Left ventricle myocardium inferior (tissue), 1 donor: ENCODE results near the gene PTPN13. TPM values are rescaled to one million over a fixed set of nuclear protein-coding genes. Genes with fewer than 3 reads are reported as not detected.

ENCODE experiments used
- DNase-seq: peaks from one replicate; pipeline ENCODE4 v3.0.0-alpha.2; 2020
- H3K27ac ChIP-seq: fragments of 200-600 bp; replicated peaks from 2 replicates; pipeline ENCODE4 v1.8.0; 2021
- H3K27me3 ChIP-seq: fragments of 200-600 bp; 2 replicates; pipeline ENCODE4 v1.8.0; 2021; ENCODE audit warnings: low read depth
- H3K36me3 ChIP-seq: fragments of 200-600 bp; 2 replicates; pipeline ENCODE4 v1.8.0; 2021
- H3K4me1 ChIP-seq: fragments of 200-600 bp; 2 replicates; pipeline ENCODE4 v1.8.0; 2021
- H3K4me3 ChIP-seq: fragments of 200-600 bp; 2 replicates; pipeline ENCODE4 v1.8.0; 2021; ENCODE audit warnings: mild to moderate bottlenecking, moderate library complexity
- H3K9me3 ChIP-seq: fragments of 200-600 bp; replicated peaks from 2 replicates; pipeline ENCODE4 v1.8.0; 2021
- CTCF ChIP-seq: fragments of 200-600 bp; IDR thresholded peaks from 2 replicates; pipeline ENCODE4 v1.8.0; 2021; ENCODE audit warnings: antibody characterized with exemption, mild to moderate bottlenecking, borderline replicate concordance
- intact Hi-C: fragments of 100-400 bp; cut with micrococcal nuclease; formaldehyde crosslinking; loops from one replicate; pipeline ENCODE4 v1.11.0; 2022
- total RNA-seq: library from RNA; stranded (reverse); fragmentation: NEBNext Ultra II Directional; extraction: Animal tissue kit (Norgen Biotek cat#: 25700); gene quantifications from one replicate; pipeline ENCODE4 v1.2.1, GENCODE V29; 2021
- donor health status: DM: no; HTN: yes; CAD: no; lungs with severe emphysema.

The PTPN13 gene
- total RNA-seq, 1 donor from 2014 or later, result 3.8 TPM

DNA sequence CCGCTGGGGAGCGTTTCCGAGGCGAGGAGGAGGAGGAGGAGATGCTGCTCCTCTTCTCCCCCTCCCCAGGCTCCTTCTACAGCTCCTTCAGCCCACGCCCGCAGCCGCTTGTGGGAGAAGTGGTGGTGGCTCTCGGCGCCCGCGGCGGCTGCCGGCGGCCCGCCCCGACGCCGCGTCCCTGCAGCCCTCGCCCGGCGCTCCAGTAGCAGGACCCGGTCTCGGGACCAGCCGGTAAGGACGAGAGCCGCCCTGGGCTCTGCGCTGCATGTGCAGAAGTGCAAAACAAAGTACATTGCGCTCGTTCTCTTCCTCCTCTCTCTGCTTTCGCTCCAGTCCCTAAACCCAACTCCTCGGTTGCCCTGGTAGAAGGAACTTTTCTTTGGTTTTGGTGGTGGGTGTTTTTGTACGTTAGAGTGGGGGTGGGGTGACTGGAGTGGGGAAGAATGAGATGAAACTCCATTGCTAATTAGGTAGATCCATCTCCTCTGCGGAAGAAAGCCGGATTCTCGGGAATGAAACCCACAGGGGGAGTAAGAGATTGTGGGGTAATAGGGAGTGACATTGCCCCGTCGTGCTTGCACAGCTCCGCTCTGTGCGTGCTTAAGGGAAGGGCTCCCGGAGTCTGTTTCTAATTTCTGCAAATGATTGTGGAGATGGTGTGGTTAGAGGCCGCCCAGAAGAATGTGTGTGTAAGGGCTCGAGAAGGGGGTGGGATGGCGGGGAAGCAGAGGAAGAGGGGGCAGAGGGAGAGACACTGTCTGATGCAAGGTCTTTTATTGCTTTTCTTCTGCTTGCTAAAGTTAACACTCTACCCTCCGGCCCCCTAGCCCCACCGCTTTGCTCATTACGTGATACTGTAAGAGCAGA, 677 bp downstream of the PTPN13 start:
- DNase-seq, result peak; percentile 34
- intact Hi-C loops, result no loop called here
- Histone ChIP-seq H3K36me3 (no peaks in the 10 kb centered on the region), H3K4me3 (peak overlapping the region; percentile 74), H3K9me3 (no peaks in the 10 kb centered on the region), H3K4me1 (peaks cover 28% of the 10 kb centered on the region), H3K27ac (peak overlapping the region; percentile 82), H3K27me3 (peaks cover 62% of the 10 kb centered on the region)
- TF ChIP-seq CTCF, result no peak

DNA sequence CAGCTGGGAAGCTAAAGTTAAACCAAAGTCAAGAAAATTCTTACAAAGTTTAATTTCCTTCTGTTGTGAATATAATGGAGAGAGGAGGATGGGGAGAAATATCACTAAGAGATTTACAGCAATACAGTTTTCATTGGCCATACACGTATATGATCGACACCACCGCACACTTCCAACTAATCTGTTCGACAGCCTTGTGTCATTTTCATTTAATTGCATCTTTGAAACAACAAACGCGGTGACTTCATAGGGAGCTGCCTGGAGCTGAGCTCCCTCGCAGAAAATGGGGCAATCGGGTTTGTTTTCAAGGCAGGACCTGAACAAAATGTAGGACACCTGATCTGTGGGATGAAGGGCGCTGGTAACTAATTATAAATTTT, 1.3 kb downstream of the PTPN13 start:
- Histone ChIP-seq H3K27me3 (peaks cover 62% of the 10 kb centered on the region), H3K36me3 (no peaks in the 10 kb centered on the region), H3K9me3 (no peaks in the 10 kb centered on the region), H3K27ac (peak overlapping the region; percentile 82), H3K4me1 (peaks cover 28% of the 10 kb centered on the region), H3K4me3 (peak overlapping the region; percentile 74)
- DNase-seq, result no peak
- intact Hi-C loops, result no loop called here
- no peak for TF ChIP-seq CTCF

DNA sequence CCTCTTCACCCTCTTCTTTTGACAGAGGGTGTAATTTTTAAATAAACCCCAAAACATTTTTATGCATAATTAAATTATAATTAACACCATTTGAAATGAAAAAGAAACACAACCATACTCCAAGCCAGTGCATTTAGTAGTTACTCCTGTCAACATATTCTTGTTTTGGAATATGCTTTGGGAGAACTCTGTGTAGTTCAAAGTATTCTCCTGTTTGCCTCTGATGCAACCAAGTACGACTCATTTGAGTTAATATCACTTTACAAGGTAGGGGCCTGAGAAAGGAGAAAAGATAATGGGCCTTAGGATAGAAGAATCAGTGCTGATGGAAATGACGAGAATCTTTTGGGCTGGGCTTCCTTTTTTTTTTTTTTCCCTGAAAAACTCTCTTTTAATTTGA, 2.7 kb downstream of the PTPN13 start:
- Histone ChIP-seq H3K9me3 (no peaks in the 10 kb centered on the region), H3K4me3 (peak overlapping the region; percentile 74), H3K27me3 (peaks cover 62% of the 10 kb centered on the region), H3K36me3 (no peaks in the 10 kb centered on the region), H3K4me1 (peaks cover 28% of the 10 kb centered on the region), H3K27ac (peak overlapping the region; percentile 82)
- TF ChIP-seq CTCF, result no peak
- intact Hi-C loops, result no loop called here
- DNase-seq, result no peak

DNA sequence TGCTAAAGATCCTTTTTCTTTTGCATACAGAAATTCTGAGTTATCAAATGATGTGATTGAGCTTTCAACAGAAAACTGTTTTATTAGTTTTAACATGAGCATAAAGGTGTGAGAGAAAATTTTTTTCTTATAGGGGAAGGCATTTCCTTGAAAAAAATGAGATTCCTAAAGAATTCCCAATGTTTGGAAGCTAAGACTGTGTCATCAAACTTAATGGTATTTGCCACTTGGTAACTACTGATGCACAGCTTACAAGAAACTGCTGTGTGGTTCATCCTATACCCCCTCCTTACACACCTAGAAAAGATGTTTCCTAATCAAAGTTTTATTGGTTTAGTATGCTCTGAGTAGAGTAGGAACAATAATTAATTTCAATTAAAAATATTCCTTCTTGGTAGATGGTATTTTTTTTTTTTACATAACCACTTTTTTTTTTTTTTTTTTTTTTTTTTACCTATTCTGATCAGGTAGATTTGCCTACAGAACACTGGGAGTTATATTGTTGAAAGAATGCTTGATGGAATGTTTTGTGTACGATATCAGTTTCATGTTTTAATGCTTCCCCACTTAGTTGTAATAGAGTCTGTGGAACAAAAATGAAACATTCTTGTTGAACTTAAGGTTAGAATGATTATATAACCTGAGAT, 6.0 kb downstream of the PTPN13 start:
- no peak for TF ChIP-seq CTCF

GRCh38 chr4:86603311-86603885, 9.3 kb downstream of the PTPN13 start:
- TF ChIP-seq CTCF, result no peak
- Histone ChIP-seq H3K4me1 (no peaks in the 10 kb centered on the region), H3K27ac (no peak overlapping the region), H3K9me3 (no peaks in the 10 kb centered on the region), H3K36me3 (no peaks in the 10 kb centered on the region), H3K27me3 (peaks cover 10% of the 10 kb centered on the region), H3K4me3 (no peak overlapping the region)
- intact Hi-C loops, result no loop called here
- DNase-seq, result no peak

More for the DNA sequence above, 6.0 kb downstream of the PTPN13 start:
- Histone ChIP-seq H3K9me3 (no peaks in the 10 kb centered on the region), H3K36me3 (no peaks in the 10 kb centered on the region), H3K27me3 (peaks cover 42% of the 10 kb centered on the region), H3K4me1 (peaks cover 4% of the 10 kb centered on the region), H3K27ac (no peak overlapping the region), H3K4me3 (no peak overlapping the region)
- DNase-seq, result no peak
- intact Hi-C loops, result no loop called here
